Measurements from ENCODE around the gene TAAR8.

The TAAR8 gene

DNA sequence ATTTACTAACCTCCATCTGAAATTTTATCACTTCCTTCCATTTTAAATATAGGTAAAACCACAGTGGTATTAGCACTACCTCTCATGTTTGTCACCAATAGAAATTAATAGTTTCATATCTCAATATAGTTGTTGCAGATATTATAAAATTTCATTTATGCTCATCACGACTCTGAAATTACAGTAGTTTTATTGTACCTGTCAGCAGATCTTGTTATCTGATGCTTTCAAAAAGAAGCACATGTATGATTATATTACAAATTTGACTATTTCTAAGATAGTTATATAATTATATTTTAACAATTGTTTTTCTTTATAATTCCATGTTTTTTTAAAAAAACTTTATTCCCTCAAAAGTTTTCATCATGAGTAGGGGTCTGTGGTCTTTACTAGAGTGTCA lies 32.2 kb downstream of the TAAR8 start:
- no peak for TF ChIP-seq TCF4 (CRISPR knock-in tag; IDR thresholded peaks at IDR 0.05; ENCODE audit: borderline replicate concordance)
- TF ChIP-seq ARNTL (CRISPR knock-in tag; IDR thresholded peaks at IDR 0.05; ENCODE audit: borderline replicate concordance, low read depth) = no peak
- TF ChIP-seq SNAI2 (CRISPR knock-in tag; IDR thresholded peaks at IDR 0.05) = no peak
- TF ChIP-seq OSR1 (CRISPR knock-in tag; IDR thresholded peaks at IDR 0.05) = no peak
- no peak for TF ChIP-seq TOX (CRISPR knock-in tag; IDR thresholded peaks at IDR 0.05; ENCODE audit: borderline replicate concordance)
- no peak for ATAC-seq

DNA sequence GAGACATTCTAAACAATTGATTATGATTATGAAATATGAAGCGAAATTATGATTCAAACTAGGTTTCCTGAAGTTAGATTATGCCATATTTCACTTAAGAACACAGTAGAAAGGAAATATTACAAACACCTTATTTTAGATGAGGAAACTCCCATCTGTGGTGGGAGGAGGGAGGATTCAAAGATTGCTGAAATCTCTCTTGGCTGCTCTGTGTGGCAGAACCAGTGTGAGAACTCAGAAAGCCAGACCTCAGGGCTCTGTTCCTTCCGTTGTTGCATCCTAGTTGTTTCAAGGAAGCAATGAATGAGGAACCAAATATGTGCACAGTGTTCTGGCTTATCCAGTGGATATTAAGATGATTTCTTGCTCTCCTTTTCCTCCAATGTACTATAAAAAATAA lies 35.0 kb downstream of the TAAR8 start:
- TF ChIP-seq, protein P1, sequence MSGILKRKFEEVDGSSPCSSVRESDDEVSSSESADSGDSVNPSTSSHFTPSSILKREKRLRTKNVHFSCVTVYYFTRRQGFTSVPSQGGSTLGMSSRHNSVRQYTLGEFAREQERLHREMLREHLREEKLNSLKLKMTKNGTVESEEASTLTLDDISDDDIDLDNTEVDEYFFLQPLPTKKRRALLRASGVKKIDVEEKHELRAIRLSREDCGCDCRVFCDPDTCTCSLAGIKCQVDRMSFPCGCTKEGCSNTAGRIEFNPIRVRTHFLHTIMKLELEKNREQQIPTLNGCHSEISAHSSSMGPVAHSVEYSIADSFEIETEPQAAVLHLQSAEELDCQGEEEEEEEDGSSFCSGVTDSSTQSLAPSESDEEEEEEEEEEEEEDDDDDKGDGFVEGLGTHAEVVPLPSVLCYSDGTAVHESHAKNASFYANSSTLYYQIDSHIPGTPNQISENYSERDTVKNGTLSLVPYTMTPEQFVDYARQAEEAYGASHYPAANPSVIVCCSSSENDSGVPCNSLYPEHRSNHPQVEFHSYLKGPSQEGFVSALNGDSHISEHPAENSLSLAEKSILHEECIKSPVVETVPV (CRISPR knock-in tag; IDR thresholded peaks at IDR 0.05) = no peak
- TF ChIP-seq OSR1 (CRISPR knock-in tag; IDR thresholded peaks at IDR 0.05) (no peak), ZFP3 (CRISPR knock-in tag; IDR thresholded peaks at IDR 0.05) (no peak), ZNF8 (CRISPR knock-in tag; IDR thresholded peaks at IDR 0.05) (no peak), CSDC2 (CRISPR knock-in tag; IDR thresholded peaks at IDR 0.05) (no peak), ZNF70 (CRISPR knock-in tag; IDR thresholded peaks at IDR 0.05) (no peak), ZNF565 (CRISPR knock-in tag; conservative IDR thresholded peaks at IDR 0.05; ENCODE audit: low read depth) (no peak), ARNTL (CRISPR knock-in tag; IDR thresholded peaks at IDR 0.05; ENCODE audit: borderline replicate concordance, low read depth) (no peak), TOX (CRISPR knock-in tag; IDR thresholded peaks at IDR 0.05; ENCODE audit: borderline replicate concordance) (no peak)
- TF ChIP-seq, protein P2, sequence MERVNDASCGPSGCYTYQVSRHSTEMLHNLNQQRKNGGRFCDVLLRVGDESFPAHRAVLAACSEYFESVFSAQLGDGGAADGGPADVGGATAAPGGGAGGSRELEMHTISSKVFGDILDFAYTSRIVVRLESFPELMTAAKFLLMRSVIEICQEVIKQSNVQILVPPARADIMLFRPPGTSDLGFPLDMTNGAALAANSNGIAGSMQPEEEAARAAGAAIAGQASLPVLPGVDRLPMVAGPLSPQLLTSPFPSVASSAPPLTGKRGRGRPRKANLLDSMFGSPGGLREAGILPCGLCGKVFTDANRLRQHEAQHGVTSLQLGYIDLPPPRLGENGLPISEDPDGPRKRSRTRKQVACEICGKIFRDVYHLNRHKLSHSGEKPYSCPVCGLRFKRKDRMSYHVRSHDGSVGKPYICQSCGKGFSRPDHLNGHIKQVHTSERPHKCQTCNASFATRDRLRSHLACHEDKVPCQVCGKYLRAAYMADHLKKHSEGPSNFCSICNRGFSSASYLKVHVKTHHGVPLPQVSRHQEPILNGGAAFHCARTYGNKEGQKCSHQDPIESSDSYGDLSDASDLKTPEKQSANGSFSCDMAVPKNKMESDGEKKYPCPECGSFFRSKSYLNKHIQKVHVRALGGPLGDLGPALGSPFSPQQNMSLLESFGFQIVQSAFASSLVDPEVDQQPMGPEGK (CRISPR knock-in tag; IDR thresholded peaks at IDR 0.05; ENCODE audit: borderline replicate concordance) = no peak
- TF ChIP-seq, protein P3, sequence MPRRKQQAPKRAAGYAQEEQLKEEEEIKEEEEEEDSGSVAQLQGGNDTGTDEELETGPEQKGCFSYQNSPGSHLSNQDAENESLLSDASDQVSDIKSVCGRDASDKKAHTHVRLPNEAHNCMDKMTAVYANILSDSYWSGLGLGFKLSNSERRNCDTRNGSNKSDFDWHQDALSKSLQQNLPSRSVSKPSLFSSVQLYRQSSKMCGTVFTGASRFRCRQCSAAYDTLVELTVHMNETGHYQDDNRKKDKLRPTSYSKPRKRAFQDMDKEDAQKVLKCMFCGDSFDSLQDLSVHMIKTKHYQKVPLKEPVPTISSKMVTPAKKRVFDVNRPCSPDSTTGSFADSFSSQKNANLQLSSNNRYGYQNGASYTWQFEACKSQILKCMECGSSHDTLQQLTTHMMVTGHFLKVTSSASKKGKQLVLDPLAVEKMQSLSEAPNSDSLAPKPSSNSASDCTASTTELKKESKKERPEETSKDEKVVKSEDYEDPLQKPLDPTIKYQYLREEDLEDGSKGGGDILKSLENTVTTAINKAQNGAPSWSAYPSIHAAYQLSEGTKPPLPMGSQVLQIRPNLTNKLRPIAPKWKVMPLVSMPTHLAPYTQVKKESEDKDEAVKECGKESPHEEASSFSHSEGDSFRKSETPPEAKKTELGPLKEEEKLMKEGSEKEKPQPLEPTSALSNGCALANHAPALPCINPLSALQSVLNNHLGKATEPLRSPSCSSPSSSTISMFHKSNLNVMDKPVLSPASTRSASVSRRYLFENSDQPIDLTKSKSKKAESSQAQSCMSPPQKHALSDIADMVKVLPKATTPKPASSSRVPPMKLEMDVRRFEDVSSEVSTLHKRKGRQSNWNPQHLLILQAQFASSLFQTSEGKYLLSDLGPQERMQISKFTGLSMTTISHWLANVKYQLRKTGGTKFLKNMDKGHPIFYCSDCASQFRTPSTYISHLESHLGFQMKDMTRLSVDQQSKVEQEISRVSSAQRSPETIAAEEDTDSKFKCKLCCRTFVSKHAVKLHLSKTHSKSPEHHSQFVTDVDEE (CRISPR knock-in tag; IDR thresholded peaks at IDR 0.05) = no peak
- TF ChIP-seq, protein P4, sequence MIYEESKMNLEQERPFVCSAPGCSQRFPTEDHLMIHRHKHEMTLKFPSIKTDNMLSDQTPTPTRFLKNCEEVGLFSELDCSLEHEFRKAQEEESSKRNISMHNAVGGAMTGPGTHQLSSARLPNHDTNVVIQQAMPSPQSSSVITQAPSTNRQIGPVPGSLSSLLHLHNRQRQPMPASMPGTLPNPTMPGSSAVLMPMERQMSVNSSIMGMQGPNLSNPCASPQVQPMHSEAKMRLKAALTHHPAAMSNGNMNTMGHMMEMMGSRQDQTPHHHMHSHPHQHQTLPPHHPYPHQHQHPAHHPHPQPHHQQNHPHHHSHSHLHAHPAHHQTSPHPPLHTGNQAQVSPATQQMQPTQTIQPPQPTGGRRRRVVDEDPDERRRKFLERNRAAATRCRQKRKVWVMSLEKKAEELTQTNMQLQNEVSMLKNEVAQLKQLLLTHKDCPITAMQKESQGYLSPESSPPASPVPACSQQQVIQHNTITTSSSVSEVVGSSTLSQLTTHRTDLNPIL (CRISPR knock-in tag; IDR thresholded peaks at IDR 0.05; ENCODE audit: low read depth) = no peak
- no peak for ATAC-seq

DNA sequence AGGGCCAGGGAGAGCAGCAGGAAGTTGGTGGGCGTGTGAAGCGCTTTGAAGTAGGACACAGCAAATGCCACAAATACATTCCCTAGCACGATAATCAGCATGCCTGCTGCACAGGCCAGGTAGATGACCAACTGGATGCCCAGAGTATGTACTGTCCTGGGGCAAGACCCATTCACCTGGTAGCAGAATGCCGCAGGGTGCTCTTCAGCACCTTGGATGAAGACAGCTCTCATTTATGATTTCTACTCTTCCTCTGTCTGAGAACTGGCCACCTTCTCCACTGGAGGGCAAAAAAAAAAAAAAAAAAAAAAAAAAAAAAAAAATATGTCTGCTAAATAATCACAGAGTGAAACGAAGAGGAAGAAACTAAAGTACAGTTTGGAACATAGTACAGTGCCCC lies 37.0 kb downstream of the TAAR8 start, which contains the start of gene TAAR5:
Gene TAAR5, minus strand, starts transcription at position 288 of the 400 bp plus-strand sequence. Its CDS starts 55 bp downstream, at position 233.
- no peak for ATAC-seq
- TF ChIP-seq, protein P3 (CRISPR knock-in tag; IDR thresholded peaks at IDR 0.05) = no peak
- TF ChIP-seq, protein P2 (CRISPR knock-in tag; IDR thresholded peaks at IDR 0.05; ENCODE audit: borderline replicate concordance) = no peak
- TF ChIP-seq SNAI2 (CRISPR knock-in tag; IDR thresholded peaks at IDR 0.05) (no peak), BACH2 (CRISPR knock-in tag; IDR thresholded peaks at IDR 0.05; ENCODE audit: borderline replicate concordance) (no peak), CSDC2 (CRISPR knock-in tag; IDR thresholded peaks at IDR 0.05) (no peak), TCF4 (CRISPR knock-in tag; IDR thresholded peaks at IDR 0.05; ENCODE audit: borderline replicate concordance) (no peak), ZNF8 (CRISPR knock-in tag; IDR thresholded peaks at IDR 0.05) (no peak), ZNF565 (CRISPR knock-in tag; conservative IDR thresholded peaks at IDR 0.05; ENCODE audit: low read depth) (no peak), ZFP3 (CRISPR knock-in tag; IDR thresholded peaks at IDR 0.05) (no peak), TOX (CRISPR knock-in tag; IDR thresholded peaks at IDR 0.05; ENCODE audit: borderline replicate concordance) (no peak), ZC3H10 (CRISPR knock-in tag; IDR thresholded peaks at IDR 0.05) (no peak), GLIS3 (CRISPR knock-in tag; IDR thresholded peaks at IDR 0.05) (no peak), ARNTL (CRISPR knock-in tag; IDR thresholded peaks at IDR 0.05; ENCODE audit: borderline replicate concordance, low read depth) (no peak), ZNF70 (CRISPR knock-in tag; IDR thresholded peaks at IDR 0.05) (no peak), OSR1 (CRISPR knock-in tag; IDR thresholded peaks at IDR 0.05) (no peak), ISL1 (CRISPR knock-in tag; IDR thresholded peaks at IDR 0.05) (no peak)
- TF ChIP-seq, protein P1 (CRISPR knock-in tag; IDR thresholded peaks at IDR 0.05) = no peak
- TF ChIP-seq, protein P4 (CRISPR knock-in tag; IDR thresholded peaks at IDR 0.05; ENCODE audit: low read depth) = no peak
